Stimulated activated CD8-positive, alpha-beta memory T cell treated with anti-CD3 and anti-CD28 coated beads, Interleukin-2, amount 100 ng/mL, for 1 hour (primary cell): Measurements from ENCODE around the gene ARMH3.

Source experiments
- DNase-seq, 2 donors: peaks; one replicate each; pipeline ENCODE4 v3.0.0-alpha.2; 2020; ENCODE audit warnings: low read depth in 2 of 2

Gene ARMH3

DNA sequence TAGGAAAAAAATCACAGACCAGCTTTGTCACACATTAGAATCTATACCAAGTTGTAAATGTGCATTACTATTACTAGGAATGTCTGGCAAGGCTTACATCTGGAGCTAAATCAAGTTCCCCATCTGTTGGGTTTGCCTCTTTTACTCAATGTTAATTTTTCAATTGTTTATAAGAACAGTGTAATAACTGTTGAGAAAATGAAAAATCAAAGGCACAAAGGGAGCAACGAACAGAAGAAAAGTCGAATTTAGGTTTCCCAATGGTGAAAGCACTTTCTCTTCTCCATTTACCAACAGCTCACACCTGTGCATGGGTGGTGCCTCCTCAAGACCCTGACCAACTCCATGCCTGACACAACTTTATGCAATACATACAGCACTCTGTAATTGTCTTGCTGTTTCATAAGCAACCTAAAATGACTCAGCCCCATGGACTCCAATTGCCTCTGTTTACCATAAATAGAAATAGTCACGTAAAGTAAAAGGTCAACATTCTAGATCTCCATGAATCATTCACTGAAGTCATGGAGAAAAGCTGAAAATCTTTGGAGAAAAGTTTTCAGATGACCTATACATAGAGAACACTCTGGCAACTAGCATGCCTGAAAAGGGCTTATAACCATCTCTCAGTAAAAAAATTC lies 116.8 kb downstream of the ARMH3 start:
- no peak for DNase-seq

DNA sequence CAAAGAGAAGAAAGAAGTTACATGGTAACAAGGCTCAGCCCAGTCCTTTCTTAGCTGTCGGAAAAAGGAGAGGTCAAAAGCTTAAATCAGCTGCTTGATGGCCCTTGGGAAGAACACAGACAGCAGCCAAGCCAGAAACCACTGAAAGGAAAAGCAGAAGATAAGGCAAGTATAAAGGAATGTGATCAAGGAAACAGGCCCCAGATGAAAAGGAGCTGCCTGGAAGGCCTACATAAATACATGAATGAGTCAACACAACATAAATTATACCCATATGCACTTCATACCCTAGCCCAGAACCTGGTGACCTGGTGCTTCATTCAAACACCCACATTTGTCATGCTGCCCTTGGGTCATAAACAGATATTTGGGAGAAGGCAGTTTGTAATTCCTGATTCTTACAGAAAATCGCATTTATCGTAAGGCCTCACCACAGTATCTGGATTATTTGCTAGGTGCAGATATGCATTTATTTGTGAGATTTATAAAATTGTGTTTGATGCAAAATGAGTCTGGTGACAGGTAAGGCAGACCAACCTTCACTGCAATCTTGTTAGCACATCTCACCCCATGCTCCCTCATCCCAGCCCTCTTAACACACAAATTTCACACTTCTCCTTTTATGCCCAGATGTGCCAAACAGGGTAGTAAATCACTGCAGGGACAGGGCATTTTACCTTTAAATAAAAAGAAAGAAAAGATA lies 117.5 kb downstream of the ARMH3 start:
- DNase-seq = no peak

DNA sequence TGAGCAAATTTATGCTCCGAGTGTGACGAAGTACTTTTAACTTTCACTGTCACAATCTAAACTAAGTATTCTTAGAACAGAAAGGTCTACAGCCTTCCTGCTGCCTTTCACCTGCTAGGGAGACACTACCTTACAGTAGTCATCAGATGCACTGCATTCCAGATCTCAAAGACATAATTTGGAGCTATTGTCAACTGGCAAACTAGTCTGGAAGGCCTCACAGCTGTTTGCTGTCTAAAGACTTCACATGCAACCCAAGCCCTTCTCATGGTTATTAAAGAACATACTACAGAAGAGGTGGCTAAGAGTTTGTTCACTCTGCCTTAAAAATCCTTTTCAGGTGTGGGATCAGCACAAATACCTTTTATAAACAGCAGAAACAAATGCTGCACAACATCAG lies 120.5 kb downstream of the ARMH3 start:
- no peak for DNase-seq

DNA sequence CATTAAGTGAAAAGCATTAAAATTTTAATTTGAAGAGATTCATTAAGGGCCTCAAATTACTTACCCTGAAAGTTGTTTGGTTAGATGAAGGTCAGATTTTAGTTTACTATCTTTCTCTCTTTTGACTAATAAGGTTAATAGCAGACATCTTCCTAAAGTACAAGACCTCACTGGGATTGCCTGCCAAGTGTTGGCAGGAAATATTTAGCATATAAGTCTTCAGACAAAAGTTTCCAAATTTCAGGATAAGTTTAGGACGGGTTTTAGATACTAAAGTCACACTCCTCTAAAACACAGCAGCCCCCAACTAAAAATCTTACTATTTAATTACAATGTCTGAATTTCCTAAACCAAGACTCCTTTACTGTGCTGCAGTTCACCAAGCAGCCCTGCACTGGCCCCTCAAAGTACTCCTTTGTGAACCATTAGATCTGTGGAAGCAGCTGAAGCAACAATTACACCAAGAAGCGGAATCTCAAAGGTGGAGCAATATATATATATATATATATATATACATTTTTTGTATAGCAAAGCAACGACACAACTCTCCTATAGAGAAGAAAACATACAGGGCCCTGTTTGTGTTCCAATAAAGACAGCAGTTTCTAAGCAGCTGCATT lies 121.2 kb downstream of the ARMH3 start:
- DNase-seq = no peak

DNA sequence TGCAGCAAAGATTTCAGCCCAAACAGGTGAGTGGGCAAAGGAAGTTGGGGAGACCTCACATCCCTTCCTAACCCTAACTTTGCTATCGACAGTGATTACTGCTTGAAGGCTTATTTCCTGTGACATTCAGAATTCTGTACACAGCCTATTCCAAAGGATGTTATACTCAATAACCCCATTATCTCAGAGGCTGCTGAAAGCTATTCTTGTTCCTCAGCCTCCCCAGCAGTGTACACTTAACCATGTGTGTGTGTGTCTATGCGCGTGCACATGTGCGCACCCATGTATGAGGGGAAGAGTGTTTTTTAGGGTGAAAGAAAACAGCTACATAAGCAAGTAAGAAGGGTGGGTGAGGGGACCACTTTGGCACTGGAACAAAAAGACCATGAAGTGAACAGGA lies 122.0 kb downstream of the ARMH3 start:
- DNase-seq = no peak

DNA sequence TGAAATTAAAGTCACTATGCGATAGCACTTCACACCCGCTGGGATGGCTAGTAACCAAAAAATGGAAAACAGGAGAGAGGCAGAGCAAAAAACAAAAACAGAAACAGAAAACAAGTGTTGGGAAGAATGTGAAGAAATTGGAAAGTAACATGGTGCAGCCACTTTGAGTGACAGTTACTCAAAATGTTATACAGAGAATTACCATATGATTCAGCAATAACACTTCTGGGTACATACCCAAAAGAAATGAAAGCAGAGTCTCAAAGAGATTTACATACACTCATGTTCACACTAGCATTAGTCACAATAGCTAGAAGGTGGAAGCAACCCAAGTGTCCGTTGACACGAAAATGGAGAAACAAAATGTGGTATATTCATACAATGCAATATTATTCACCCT lies 123.8 kb downstream of the ARMH3 start:
- no peak for DNase-seq

DNA sequence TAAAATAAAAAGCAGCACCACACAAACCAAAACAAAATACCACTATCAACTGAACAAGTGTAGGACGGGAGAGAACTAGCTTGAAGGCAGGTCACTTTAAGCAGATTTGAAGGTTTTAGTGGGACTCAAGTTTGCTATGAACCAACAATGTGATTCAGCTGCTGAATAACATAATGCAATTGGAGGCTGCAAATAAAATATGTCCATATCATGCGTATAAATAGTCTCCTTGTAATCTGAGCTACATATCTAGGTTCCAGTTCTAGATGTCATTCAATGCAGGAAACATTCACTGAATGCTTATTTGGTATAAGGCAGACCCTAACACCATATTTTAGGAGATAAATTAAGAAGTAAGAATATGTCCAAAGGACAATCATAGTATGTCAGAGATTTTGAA lies 130.9 kb downstream of the ARMH3 start:
- no peak for DNase-seq

DNA sequence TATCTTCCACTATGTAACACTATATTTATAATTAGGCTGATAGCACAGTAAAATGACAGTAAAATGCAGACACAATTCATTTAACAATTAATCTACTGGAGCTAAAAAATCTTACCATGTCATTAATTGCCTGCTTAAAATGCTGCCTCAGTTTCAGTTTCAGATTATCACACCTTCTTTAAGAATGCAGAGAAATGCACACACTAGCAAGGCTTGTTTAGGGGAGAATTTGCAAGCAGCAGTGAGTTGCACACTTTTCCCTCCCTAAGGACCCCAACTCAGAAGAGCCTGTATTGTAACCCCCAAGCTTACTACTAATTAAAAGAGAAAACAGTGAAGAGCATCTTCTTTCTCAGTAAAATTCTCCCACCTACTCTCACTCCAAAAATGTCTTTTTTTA lies 132.7 kb downstream of the ARMH3 start:
- DNase-seq = no peak

DNA sequence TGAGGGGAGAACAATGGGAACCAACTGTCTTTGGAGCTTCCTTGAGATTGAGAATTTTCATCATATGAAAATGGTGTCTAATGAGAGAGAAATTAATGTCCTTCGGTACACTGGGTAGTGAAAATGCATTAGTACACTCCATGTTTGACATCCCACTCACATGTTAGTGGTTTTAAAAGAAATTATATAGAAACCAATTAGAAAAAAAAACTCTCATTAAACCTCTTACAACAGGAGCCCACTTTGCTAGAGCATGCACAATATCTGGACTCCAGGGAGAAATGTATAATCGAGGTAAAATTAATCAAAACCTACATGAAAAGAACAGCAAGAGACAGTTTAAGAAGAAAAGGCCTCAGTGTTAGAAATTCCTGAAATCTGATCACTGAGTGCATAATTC lies 133.1 kb downstream of the ARMH3 start:
- DNase-seq = no peak

DNA sequence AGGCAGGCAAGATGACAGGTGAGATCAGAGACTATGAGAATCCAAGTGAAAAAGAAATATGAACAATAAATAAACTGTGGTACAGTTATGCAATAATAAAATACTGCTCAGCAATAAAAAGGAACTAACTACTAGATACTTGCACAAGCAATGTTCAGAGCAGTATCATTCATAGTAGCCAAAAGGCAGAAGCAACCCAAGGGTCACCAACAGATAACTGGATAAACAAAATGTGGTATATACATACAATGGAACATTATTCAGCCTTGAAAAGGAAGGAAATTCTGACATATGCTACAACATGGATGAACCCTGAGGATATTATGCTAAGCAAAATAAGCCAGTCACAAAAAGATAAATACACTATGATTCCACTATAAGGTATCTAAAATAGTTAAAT lies 135.4 kb downstream of the ARMH3 start:
- DNase-seq = no peak

DNA sequence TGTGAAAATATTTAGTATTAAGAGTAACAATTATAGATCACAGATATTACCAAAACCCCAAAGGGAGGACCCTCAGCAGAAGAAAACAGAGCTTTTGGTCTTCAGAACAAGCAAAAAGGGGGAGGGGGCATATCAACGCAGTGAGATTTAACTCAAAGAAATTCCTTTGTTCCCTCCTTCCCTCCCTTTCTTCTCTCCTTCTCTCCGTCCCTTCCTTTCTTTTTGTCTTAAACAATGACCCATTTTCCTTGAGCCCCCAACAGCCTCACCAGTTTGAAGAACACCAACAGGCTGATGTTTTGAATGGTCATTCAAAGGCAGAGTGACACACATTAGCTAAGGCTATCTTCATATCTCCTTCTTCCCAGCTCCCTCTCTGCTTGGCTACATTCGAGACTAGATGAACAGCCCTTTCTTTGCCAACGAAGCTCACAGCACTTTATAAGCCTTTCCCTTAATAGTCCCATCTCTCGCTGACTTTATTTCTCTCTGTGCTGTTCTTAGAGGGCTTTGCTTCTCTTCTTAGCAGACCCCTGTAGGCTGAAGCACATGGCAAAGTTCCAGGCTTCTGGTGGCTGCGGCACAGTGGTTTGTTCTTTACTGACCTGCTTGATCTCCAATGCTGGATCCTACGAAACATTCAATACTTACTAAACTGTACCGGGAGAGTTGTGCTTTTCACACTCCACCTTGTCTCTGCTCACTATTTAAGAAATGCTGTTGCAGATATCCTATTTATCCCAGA lies 136.8 kb downstream of the ARMH3 start:
- DNase-seq = no peak

DNA sequence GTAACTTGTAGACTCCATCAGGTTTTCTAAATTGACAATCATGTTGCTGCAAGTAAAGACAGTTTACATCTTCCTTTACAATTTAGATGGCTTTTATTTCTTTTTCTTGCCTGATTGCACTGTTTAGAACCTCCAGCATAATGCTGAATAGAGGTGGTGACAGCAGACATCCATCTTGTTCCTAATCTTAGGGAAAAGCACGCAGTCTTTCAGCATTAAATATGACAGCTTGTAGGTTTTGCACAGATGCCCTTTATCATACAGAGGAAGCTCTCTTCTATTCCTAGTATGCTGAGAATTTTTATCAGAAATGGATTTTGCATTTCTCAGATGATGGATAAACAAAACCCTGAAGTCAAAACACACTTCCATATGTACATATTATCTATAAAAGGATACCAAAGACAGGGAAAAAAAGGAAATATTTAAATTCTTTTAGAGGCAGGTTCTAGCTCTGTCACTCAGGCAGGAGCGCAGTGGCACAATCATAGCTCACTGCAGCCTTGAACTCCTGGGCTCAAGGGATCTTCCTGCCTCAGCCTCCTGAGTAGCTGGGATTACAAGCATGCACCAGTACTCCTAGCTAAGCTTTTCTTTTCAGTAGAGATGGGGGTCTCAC lies 143.3 kb downstream of the ARMH3 start:
- DNase-seq = no peak

DNA sequence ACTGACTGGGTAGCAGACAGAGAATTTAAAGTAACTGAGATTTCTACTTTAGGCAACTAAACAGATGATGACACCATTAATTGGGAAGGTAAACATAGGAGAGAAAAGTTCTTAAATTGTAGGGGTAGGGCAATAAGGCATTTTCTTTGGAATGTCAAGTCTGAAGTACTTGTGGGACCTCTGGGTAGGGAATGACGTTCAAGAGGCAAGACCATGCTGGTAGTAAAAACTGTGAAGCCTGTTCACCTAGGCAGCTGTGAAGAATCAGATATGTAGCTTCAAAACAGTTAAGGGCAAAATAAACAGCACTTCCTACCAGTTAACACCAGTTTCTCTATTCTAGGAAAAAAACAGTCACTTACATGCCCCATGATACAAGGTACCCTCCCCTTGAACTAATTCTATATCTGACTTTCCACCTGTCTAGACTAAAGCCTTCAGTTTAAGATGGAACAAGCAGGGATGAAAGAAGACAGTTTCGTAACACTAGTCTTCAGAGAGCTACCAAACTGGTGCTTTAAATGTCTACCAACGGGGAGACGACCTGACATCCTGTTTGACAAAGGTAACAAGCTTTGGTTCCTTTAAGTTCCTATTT lies 149.3 kb downstream of the ARMH3 start:
- DNase-seq = no peak

DNA sequence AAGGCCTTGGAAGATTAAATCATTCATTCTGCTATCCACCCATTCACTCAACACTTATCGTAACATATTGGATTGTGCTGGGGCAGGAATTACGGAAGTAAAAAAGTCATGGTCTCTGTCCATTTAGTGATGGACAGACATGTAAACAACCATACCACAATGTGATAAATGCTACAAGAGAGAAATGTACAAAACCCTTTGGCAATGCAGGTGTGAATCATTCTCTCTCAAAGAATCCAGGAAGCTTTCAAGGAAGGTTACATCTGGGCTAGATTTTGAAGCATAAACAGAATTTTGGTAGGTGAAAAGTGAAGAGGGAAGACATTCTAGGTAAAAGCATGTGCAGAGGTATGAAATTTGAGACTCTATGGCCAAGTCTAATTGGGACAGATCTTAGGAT lies 150.7 kb downstream of the ARMH3 start:
- no peak for DNase-seq

DNA sequence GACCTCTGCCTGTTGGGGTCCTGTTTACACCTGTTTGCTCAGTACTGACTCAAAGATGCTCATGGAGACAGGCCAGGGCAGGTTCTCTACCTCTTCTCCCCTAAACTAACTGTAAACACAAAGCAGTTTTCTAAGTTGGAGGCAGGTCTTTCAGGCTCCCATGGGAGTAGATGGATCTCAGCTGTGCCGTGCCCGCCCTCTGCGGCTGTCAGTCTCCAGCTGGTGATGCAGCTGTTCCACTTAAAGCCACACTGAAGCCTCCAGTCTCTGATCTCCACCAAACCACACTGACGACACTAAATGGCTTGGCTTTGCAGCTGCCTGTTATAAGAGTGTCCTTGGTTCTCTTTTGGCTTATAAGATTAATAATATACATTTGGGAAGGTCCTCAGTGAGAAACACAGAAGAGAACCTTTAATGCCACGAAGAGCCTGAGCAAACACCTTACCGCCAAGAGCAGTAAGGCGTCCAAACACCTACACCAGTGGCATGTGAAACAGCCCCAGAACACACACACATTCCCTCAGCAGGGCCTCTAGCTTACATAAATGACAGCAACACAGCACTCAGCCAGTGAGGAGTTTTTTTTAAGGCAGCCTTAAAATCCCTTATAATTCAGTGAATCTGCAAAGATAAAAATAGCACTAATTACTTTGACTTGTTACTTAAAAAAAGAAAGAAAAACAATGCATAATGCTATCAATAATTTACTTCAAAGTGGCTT lies 152.0 kb downstream of the ARMH3 start:
- no peak for DNase-seq

DNA sequence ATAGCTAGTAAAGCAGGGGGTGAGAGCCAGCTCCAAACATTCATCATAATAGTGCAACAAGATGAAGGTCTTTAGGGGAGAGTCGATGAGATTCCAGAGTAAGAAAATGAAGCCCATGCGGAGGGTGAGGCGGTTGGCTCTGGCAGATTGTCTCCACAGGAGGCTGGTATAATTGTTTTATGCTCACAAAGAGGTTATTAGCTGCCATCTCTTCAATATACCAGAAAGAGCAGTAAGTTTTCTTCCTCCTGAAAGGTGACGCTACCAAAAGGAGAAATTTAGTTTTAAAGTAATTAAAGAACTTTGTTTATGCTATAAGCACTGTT lies 153.2 kb downstream of the ARMH3 start:
- DNase-seq = no peak

DNA sequence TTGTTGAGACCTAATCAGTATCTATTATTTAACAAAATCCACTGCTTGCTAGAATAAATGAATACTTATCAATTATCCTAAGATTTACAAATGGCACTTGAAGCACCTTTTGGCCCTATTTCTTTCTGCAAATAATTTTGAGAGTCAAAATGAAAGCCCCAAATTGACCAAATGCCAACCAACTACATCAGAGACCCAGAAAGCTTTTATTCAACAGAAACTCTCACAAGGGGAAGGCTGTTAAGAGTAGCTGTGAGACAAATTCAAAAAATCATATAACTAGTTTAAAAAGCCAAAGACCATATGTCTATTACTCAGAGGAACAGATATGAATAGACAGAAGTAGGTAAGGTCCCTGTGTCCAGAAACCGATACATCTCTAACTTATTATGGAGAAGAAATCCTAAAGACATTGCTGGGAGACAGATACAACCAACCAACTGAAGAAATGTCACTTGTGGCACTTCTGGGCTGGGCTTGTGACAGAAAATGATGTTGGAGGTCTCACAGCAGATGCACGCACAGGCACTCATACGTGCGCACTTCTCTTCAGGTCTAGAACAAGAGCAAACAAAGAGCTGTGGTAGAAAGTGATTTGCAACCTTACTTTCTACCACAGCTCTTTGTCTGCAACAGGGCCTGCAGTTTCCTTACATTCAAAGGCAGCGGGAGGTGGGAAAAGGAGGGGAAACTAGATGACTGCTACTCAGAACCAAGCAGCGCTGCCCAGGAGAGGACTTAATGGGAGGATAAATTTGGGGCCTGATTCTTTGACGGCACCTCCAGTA lies 153.7 kb downstream of the ARMH3 start:
- DNase-seq = no peak

DNA sequence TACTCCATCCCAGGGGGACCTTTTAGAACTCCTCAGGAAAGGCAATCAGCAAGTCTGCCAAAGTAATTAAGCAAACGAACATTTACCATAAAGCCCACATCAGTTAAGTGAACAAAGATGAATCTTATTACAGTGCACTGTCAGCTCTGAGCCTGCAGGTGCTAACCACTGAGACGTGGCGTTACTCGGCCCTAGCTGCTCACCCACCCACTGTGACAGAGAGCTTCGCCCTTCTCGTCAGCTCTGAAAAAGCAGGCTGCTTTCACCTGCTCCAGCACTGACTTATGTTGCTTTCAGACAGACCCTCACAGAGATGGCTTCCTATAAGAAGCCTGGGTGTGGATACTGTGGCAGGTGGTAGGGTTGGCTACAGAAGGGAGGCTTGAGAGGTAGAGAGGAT lies 154.6 kb downstream of the ARMH3 start:
- DNase-seq = no peak

DNA sequence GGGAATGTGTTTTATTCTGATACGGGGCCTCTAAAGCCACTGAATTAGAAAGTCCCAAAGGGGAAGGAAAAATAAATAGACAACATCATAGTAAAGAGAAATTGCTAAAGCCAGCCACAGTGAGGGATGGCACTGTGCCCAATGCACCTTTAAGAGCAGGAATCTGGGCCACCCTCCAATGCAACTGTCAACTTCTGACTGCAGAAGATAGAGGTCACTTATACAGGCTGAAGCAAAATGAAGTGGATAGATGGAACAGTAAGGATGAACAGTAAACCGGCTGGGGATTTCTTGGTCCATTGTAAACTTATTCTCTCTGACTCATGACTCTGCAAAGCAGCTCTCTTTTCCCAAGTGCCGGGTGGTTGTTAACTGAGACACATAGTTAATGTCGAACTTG lies 158.3 kb downstream of the ARMH3 start:
- DNase-seq = no peak

DNA sequence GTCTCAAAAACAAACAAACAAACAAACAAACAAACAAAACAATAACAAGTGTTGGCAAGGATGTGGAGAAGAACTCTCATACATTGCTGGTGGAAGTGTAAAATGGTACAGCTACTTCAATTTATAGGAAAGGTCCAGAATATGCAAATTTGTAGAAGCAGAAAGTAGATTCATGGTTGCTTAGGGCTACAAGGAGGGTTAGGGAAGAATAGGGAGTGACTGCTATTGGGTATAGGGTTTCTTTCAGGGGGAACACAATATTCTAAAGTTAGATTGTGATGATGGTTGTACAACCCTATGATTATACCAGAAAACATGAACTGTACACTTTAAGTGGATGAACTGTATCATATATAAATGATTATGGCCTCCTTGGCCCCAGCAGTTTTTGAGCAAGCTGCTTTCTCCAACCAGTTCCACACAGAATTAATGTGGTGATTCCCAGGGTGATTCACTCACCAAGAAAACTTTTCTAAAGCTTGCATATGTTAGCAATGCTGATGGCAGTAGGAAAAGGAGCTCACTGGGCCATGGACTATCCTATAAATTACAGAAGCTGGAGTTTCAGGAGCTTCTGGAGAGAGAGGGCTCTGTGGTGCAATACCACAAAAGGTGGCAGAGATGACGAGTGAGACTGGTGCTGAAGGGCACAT lies 159.6 kb downstream of the ARMH3 start:
- no peak for DNase-seq
